Mesendoderm (in vitro differentiated cells): ENCODE data around the gene OR5H2.

Experiments
- DNase-seq: peaks from one replicate; pipeline ENCODE4 v3.0.0; 2013
- H2AK5ac ChIP-seq: 2 replicates; pipeline ENCODE4 v1.6.1; 2013; ENCODE audit warnings: low read length, inconsistent platforms
- H2BK120ac ChIP-seq: 2 replicates; pipeline ENCODE4 v1.6.1; 2013; ENCODE audit warnings: low read depth, mild to moderate bottlenecking, low read length, moderate library complexity, mixed read lengths
- H2BK15ac ChIP-seq: replicated peaks from 2 replicates; pipeline ENCODE4 v1.6.1; 2013; ENCODE audit warnings: low read depth, mild to moderate bottlenecking, moderate library complexity
- H2BK5ac ChIP-seq: 2 replicates; pipeline ENCODE4 v1.6.1; 2013; ENCODE audit warnings: low read length, inconsistent platforms
- H3K18ac ChIP-seq: 2 replicates; pipeline ENCODE4 v1.6.1; 2013; ENCODE audit warnings: mild to moderate bottlenecking, low read length, mixed read lengths
- H3K23ac ChIP-seq: one replicate; pipeline ENCODE4 v1.6.1; 2013; ENCODE audit warnings: low read length
- H3K27ac ChIP-seq: 2 replicates; pipeline ENCODE4 v1.5.1; 2013; ENCODE audit warnings: low read depth, mild to moderate bottlenecking, inconsistent platforms, low read length, moderate library complexity
- H3K27me3 ChIP-seq: 2 replicates; pipeline ENCODE4 v1.6.1; 2013; ENCODE audit warnings: low read length, control low read depth, mild to moderate bottlenecking, inconsistent platforms; ENCODE audit not compliant: insufficient read depth, poor library complexity
- H3K36me3 ChIP-seq: 2 replicates; pipeline ENCODE4 v1.6.1; 2013; ENCODE audit warnings: low read length, inconsistent platforms; ENCODE audit not compliant: control insufficient read depth, insufficient read depth
- H3K4ac ChIP-seq: one replicate; pipeline ENCODE4 v1.6.1; 2013; ENCODE audit warnings: low read depth, mild to moderate bottlenecking, low read length, moderate library complexity
- H3K4me1 ChIP-seq: 2 replicates; pipeline ENCODE4 v1.6.1; 2013; ENCODE audit warnings: low read depth, low read length, inconsistent platforms; ENCODE audit not compliant: control insufficient read depth
- H3K4me2 ChIP-seq: 2 replicates; pipeline ENCODE4 v1.6.1; 2013; ENCODE audit warnings: low read length
- H3K4me3 ChIP-seq: 2 replicates; pipeline ENCODE4 v1.5.1; 2013; ENCODE audit warnings: mild to moderate bottlenecking, low read length
- H3K56ac ChIP-seq: one replicate; pipeline ENCODE4 v1.6.1; 2013; ENCODE audit warnings: low read length
- H3K79me1 ChIP-seq: 2 replicates; pipeline ENCODE4 v1.6.1; 2013; ENCODE audit warnings: low read length, inconsistent platforms
- H3K79me2 ChIP-seq: 2 replicates; pipeline ENCODE4 v1.6.1; 2013; ENCODE audit warnings: mild to moderate bottlenecking, low read length; ENCODE audit not compliant: control insufficient read depth, insufficient read depth
- H3K9ac ChIP-seq: 2 replicates; pipeline ENCODE4 v1.6.1; 2013; ENCODE audit warnings: low read length, inconsistent platforms
- H4K5ac ChIP-seq: one replicate; pipeline ENCODE4 v1.6.1; 2013; ENCODE audit warnings: low read length
- H4K8ac ChIP-seq: one replicate; pipeline ENCODE4 v1.6.1; 2013; ENCODE audit warnings: low read depth, mild to moderate bottlenecking, control low read depth, low read length, moderate library complexity
- WGBS: extraction: QIAGEN DNeasy Blood & Tissue Kit; methylation state at CpG from one replicate; pipeline ENCODE4 v1.1.7; 2013; ENCODE audit warnings: low lambda C conversion rate, missing lambda C conversion rate; ENCODE audit not compliant: insufficient coverage; ENCODE audit errors: extremely low coverage; 5-methylcytosine and 5-hydroxymethylcytosine counted together

OR5H2 gene

GRCh38 chr3:98325055-98325454 lies 42.8 kb downstream of the OR5H2 start:
- H2BK5ac ChIP-seq: peak overlapping the region; percentile 38

DNA sequence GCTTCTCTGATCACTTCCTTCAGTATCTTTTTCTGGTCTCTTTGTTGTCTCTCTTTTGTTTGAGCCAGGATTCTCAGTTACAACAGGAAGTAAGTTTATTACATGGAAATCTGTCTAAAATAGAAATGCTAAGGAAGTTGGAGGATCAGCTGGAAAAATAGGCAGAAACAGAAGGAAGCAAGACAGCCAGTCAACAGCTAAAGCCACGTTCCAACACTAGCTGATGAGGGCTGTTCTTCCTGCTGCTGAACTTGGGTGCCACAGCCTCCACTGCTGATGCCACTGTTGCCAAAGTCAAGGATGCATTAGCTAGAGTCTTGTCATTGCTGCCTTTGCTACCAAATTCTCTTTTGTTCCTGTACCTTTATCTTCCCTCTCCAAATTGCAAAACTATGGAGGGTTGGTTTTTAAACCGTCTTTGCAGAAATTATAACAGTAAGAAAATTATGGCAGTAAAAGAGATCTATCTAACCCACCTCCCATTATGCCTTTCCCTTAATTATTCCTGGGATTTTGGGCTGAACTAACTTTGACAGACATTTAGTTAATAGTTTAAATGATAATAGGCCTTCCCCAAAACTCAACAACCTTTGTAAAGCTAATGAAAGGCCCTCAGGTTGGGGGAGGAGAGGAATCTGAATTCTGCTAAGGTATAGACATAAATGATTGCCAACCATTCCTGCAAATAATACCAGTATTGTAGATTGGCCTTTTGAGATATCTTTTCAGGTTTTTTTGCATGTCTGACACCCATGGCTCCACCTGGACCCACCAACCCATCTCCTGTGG lies 44.0 kb downstream of the OR5H2 start:
- no CpG with 5 or more reads among the region's 2 CpGs for WGBS
- peak overlapping the region; percentile 75 for H2BK5ac ChIP-seq
- no peaks in the 10 kb centered on the region for H3K27me3 ChIP-seq
- H2BK15ac ChIP-seq: no peak overlapping the region
- peaks cover 6% of the 10 kb centered on the region for H3K79me2 ChIP-seq
- H2AK5ac ChIP-seq: no peak overlapping the region
- peak; percentile 13 for DNase-seq
- H3K4me3 ChIP-seq: no peak overlapping the region
- peaks cover 3% of the 10 kb centered on the region for H3K4me1 ChIP-seq
- no peak overlapping the region for H3K9ac ChIP-seq
- H3K27ac ChIP-seq: no peak overlapping the region
- H2BK120ac ChIP-seq: peak overlapping the region; percentile 95
- H3K23ac ChIP-seq: no peak overlapping the region
- peak overlapping the region; percentile 28 for H3K56ac ChIP-seq
- no peaks in the 10 kb centered on the region for H3K79me1 ChIP-seq
- peak overlapping the region; percentile 70 for H3K4ac ChIP-seq
- no peaks in the 10 kb centered on the region for H3K36me3 ChIP-seq
- H3K4me2 ChIP-seq: no peak overlapping the region
- no peak overlapping the region for H4K8ac ChIP-seq
- H4K5ac ChIP-seq: no peak overlapping the region
- peak overlapping the region; percentile 87 for H3K18ac ChIP-seq

More at GRCh38 chr3:98325055-98325454, 42.8 kb downstream of the OR5H2 start:
- no peaks in the 10 kb centered on the region for H3K36me3 ChIP-seq
- peak overlapping the region; percentile 42 for H3K27ac ChIP-seq
- H3K4me2 ChIP-seq: no peak overlapping the region
- H2BK15ac ChIP-seq: peak overlapping the region; percentile 85
- DNase-seq: peak; percentile 70
- peak overlapping the region; percentile 47 for H4K5ac ChIP-seq
- peaks cover 7% of the 10 kb centered on the region for H3K79me2 ChIP-seq
- H2AK5ac ChIP-seq: no peak overlapping the region
- peak overlapping the region; percentile 62 for H3K56ac ChIP-seq
- H4K8ac ChIP-seq: no peak overlapping the region
- H3K18ac ChIP-seq: peak overlapping the region; percentile 95
- no peaks in the 10 kb centered on the region for H3K79me1 ChIP-seq
- no CpG with 5 or more reads among the region's 12 CpGs for WGBS
- H3K4ac ChIP-seq: no peak overlapping the region
- H3K4me1 ChIP-seq: peaks cover 3% of the 10 kb centered on the region
- no peak overlapping the region for H3K23ac ChIP-seq
- H2BK120ac ChIP-seq: peak overlapping the region; percentile 93
- H3K9ac ChIP-seq: peak overlapping the region; percentile 47
- H3K4me3 ChIP-seq: no peak overlapping the region
- no peaks in the 10 kb centered on the region for H3K27me3 ChIP-seq

DNA sequence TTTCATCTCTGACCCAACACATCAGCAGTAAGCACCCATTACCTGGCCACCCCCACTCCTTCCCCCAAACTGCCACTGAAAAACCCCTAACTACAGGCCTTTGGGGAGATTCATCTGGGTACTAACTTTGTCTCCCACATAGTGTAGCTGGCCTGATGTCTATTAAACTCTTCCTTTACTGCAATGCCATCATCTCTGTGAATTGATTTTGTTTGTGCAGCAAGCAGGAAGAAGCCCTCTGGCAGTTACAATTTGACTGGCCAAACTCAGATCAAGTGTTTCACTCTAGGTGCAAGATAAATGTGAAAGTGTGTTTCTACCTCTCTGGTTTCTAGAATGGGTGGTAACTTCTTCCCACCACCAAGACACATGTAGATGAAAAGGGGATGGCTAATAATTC lies 44.6 kb downstream of the OR5H2 start:
- Histone ChIP-seq H3K9ac (no peak overlapping the region), H3K23ac (no peak overlapping the region), H3K27me3 (no peaks in the 10 kb centered on the region), H3K4ac (peak overlapping the region; percentile 70), H2BK5ac (no peak overlapping the region), H3K18ac (peak overlapping the region; percentile 87), H3K56ac (no peak overlapping the region), H2BK15ac (peak overlapping the region; percentile 19), H3K27ac (no peak overlapping the region), H3K4me1 (peaks cover 3% of the 10 kb centered on the region), H3K36me3 (no peaks in the 10 kb centered on the region), H4K5ac (peak overlapping the region; percentile 14), H3K4me2 (no peak overlapping the region), H2AK5ac (no peak overlapping the region), H3K79me2 (peaks cover 4% of the 10 kb centered on the region), H4K8ac (no peak overlapping the region), H3K4me3 (no peak overlapping the region), H2BK120ac (peak overlapping the region; percentile 95), H3K79me1 (no peaks in the 10 kb centered on the region)
- no peak for DNase-seq

GRCh38 chr3:98328933-98329332 lies 46.6 kb downstream of the OR5H2 start:
- no CpG with 5 or more reads among the region's 5 CpGs for WGBS
- no peak overlapping the region for H3K9ac ChIP-seq
- no peaks in the 10 kb centered on the region for H3K36me3 ChIP-seq
- H2BK5ac ChIP-seq: peak overlapping the region; percentile 7
- H3K23ac ChIP-seq: no peak overlapping the region
- no peak overlapping the region for H3K18ac ChIP-seq
- no peak overlapping the region for H3K27ac ChIP-seq
- DNase-seq: no peak
- no peak overlapping the region for H3K4me2 ChIP-seq
- H2BK15ac ChIP-seq: no peak overlapping the region
- no peak overlapping the region for H3K4me3 ChIP-seq
- H3K4ac ChIP-seq: peak overlapping the region; percentile 81
- H3K79me1 ChIP-seq: no peaks in the 10 kb centered on the region
- H4K8ac ChIP-seq: no peak overlapping the region
- no peak overlapping the region for H4K5ac ChIP-seq
- no peaks in the 10 kb centered on the region for H3K27me3 ChIP-seq
- H3K4me1 ChIP-seq: peaks cover 3% of the 10 kb centered on the region
- no peaks in the 10 kb centered on the region for H3K79me2 ChIP-seq
- H3K56ac ChIP-seq: peak overlapping the region; percentile 26
- H2AK5ac ChIP-seq: no peak overlapping the region
- H2BK120ac ChIP-seq: peak overlapping the region; percentile 24

GRCh38 chr3:98329392-98330124 lies 47.3 kb downstream of the OR5H2 start:
- Histone ChIP-seq H3K79me2 (no peaks in the 10 kb centered on the region), H3K27ac (no peak overlapping the region), H3K79me1 (no peaks in the 10 kb centered on the region), H2BK120ac (no peak overlapping the region), H2AK5ac (no peak overlapping the region), H4K5ac (no peak overlapping the region), H4K8ac (no peak overlapping the region), H3K23ac (no peak overlapping the region), H2BK5ac (peak overlapping the region; percentile 7), H3K4ac (peak overlapping the region; percentile 81), H3K18ac (no peak overlapping the region), H3K27me3 (no peaks in the 10 kb centered on the region), H3K9ac (peak overlapping the region; percentile 2), H2BK15ac (no peak overlapping the region), H3K36me3 (no peaks in the 10 kb centered on the region), H3K56ac (peak overlapping the region; percentile 26), H3K4me3 (no peak overlapping the region), H3K4me1 (peaks cover 3% of the 10 kb centered on the region), H3K4me2 (no peak overlapping the region)
- no CpG with 5 or more reads among the region's 6 CpGs for WGBS
- DNase-seq: peak; percentile 86
